BLaER1 treated with 17β-estradiol and CSF1 and Interleukin-3, amounts not matched to agents 10 nM and 100 nM (cell line): ENCODE measurements around the gene KAZALD1.
A peak's percentile ranks its signal among the peaks of the same experiment; 100 is the strongest.

Experiments
- H3K27ac ChIP-seq, 11 experiments: shearing (Covaris generic); formaldehyde crosslinking; 2 replicates each; pipeline ENCODE4 v1.8.1; 2022
- H3K27me3 ChIP-seq, 11 experiments: shearing (Covaris generic); formaldehyde crosslinking; 2 replicates each; pipeline ENCODE4 v1.8.1; 2022
- H3K36me3 ChIP-seq, 11 experiments: shearing (Covaris generic); formaldehyde crosslinking; 2 replicates each; pipeline ENCODE4 v1.8.1; 2022
- H3K4me1 ChIP-seq, 10 experiments: shearing (Covaris generic); formaldehyde crosslinking; 2 replicates each; pipeline ENCODE4 v1.8.1; 2022
- H3K4me2 ChIP-seq, 11 experiments: shearing (Covaris generic); formaldehyde crosslinking; 2 replicates each; pipeline ENCODE4 v1.8.1; 2022
- H3K4me3 ChIP-seq, 10 experiments: shearing (Covaris generic); formaldehyde crosslinking; 2 replicates each; pipeline ENCODE4 v1.8.1; 2022
- H3K9ac ChIP-seq, 11 experiments: shearing (Covaris generic); formaldehyde crosslinking; 2 replicates each; pipeline ENCODE4 v1.8.1; 2022
- H3K9me3 ChIP-seq, 11 experiments: shearing (Covaris generic); formaldehyde crosslinking; replicated peaks in 1 of 11; 2 replicates each; pipeline ENCODE4 v1.8.1; 2022
- H4K20me1 ChIP-seq, 11 experiments: shearing (Covaris generic); formaldehyde crosslinking; 2 replicates each; pipeline ENCODE4 v1.8.1; 2022
- Cebpa-rat ChIP-seq, 11 experiments: shearing (Covaris generic); IDR thresholded peaks; 2 replicates each; pipeline ENCODE4 v1.8.1; 2022

The KAZALD1 gene

DNA sequence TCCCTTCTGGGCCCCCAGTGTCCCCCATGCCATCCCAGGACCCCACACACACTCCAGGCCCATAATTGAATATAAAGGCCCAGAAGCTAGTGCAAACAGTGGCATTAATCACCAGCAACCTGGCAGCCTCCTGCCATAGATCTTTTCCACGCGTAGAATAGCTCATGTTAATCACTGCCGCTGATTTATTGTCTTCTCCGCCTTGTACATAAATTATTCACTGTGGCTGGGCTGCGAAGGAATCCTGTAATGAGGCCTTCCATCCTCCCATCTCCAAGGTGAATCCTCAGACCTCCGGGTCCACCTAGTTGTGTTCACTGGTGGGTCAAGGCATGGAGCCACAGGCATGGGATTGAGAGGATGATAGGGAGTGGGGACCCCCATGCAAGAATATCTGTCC is 33.2 kb downstream of the KAZALD1 start:
- Histone ChIP-seq H3K9ac (no peak overlapping the region), H3K4me2 (no peak overlapping the region), H3K4me3 (no peak overlapping the region), H3K4me1 (peaks cover 0 to 9% (median 3%) of the 10 kb centered on the region in 10 experiments; a peak in 5 of 20 replicates), H3K36me3 (no peaks in the 10 kb centered on the region), H4K20me1 (peaks cover 0 to 32% (median 0%) of the 10 kb centered on the region in 11 experiments; a peak in 7 of 22 replicates), H3K27ac (no peak overlapping the region), H3K9me3 (no peaks in the 10 kb centered on the region), H3K27me3 (peaks cover 22 to 53% (median 40%) of the 10 kb centered on the region in 11 experiments; a peak in 20 of 22 replicates)
- TF ChIP-seq Cebpa-rat (IDR thresholded peaks at IDR 0.05): no peak

- Histone ChIP-seq H3K4me3 (no peak overlapping the region), H3K9me3 (no peaks in the 10 kb centered on the region), H3K9ac (no peak overlapping the region), H3K27ac (no peak overlapping the region), H3K36me3 (no peaks in the 10 kb centered on the region), H4K20me1 (peaks cover 0 to 32% (median 0%) of the 10 kb centered on the region in 11 experiments; a peak in 7 of 22 replicates), H3K4me2 (peak overlapping the region in 3 of 11 experiments; percentile 10 to 28 (median 13); a peak in 4 of 22 replicates), H3K4me1 (peaks cover 0 to 9% (median 3%) of the 10 kb centered on the region in 10 experiments; a peak in 5 of 20 replicates), H3K27me3 (peaks cover 22 to 53% (median 41%) of the 10 kb centered on the region in 11 experiments; a peak in 20 of 22 replicates)
- TF ChIP-seq Cebpa-rat (IDR thresholded peaks at IDR 0.05): no peak
Measured at GRCh38 chr10:101095550-101096213, 33.9 kb downstream of the KAZALD1 start.

- peaks cover 0 to 32% (median 0%) of the 10 kb centered on the region in 11 experiments; a peak in 6 of 22 replicates for H4K20me1 ChIP-seq
- no peak overlapping the region for H3K27ac ChIP-seq
- no peak overlapping the region for H3K4me3 ChIP-seq
- TF ChIP-seq Cebpa-rat (IDR thresholded peaks at IDR 0.05): no peak
- peaks cover 0 to 9% (median 3%) of the 10 kb centered on the region in 10 experiments; a peak in 5 of 20 replicates for H3K4me1 ChIP-seq
- H3K4me2 ChIP-seq: 0 out of 22 replicates have a peak overlapping the region, but pooled peaks of 1 of the 11 experiments have one; percentile 28
- H3K27me3 ChIP-seq: peaks cover 22 to 53% (median 41%) of the 10 kb centered on the region in 11 experiments; a peak in 20 of 22 replicates
- H3K36me3 ChIP-seq: no peaks in the 10 kb centered on the region
- no peak overlapping the region for H3K9ac ChIP-seq
- H3K9me3 ChIP-seq: no peaks in the 10 kb centered on the region
Measured at GRCh38 chr10:101096378-101096777, 34.6 kb downstream of the KAZALD1 start.

DNA sequence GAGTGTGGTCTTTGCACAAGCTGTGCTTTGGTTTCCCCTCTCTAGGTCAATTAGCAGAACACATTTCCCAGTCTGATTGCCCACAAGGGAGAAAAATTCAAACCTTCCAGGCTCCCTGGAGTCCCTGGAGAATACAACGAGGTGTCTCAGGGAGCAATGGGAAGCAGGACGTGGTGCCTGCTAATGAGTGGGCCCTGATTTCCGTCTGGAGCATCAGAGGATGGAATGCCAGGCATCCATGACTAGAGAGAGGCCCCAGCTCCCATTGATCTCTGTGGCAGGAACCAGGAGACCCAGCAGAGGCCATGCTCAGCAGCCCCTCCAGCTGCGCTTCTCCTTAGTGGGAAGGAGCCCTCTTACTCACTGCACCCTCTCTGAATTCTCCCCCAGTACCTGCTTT is 36.1 kb downstream of the KAZALD1 start:
- Histone ChIP-seq H3K27me3 (peaks cover 10 to 40% (median 33%) of the 10 kb centered on the region in 11 experiments; a peak in 19 of 22 replicates), H3K4me1 (peaks cover 0 to 9% (median 3%) of the 10 kb centered on the region in 10 experiments; a peak in 5 of 20 replicates), H3K4me3 (no peak overlapping the region), H3K36me3 (no peaks in the 10 kb centered on the region), H3K9ac (no peak overlapping the region), H3K9me3 (no peaks in the 10 kb centered on the region), H3K27ac (no peak overlapping the region), H3K4me2 (no peak overlapping the region), H4K20me1 (peaks cover 0 to 30% (median 0%) of the 10 kb centered on the region in 11 experiments; a peak in 5 of 22 replicates)
- TF ChIP-seq Cebpa-rat (IDR thresholded peaks at IDR 0.05): no peak

- H3K27me3 ChIP-seq: peaks cover 0 to 21% (median 13%) of the 10 kb centered on the region in 11 experiments; a peak in 14 of 22 replicates
- no peak for TF ChIP-seq Cebpa-rat (IDR thresholded peaks at IDR 0.05)
- H3K27ac ChIP-seq: no peak overlapping the region
- no peaks in the 10 kb centered on the region for H3K9me3 ChIP-seq
- H3K4me3 ChIP-seq: no peak overlapping the region
- peaks cover 0 to 9% (median 3%) of the 10 kb centered on the region in 10 experiments; a peak in 5 of 20 replicates for H3K4me1 ChIP-seq
- H4K20me1 ChIP-seq: peaks cover 0 to 15% (median 0%) of the 10 kb centered on the region in 11 experiments; a peak in 3 of 22 replicates
- H3K4me2 ChIP-seq: no peak overlapping the region
- H3K36me3 ChIP-seq: no peaks in the 10 kb centered on the region
- H3K9ac ChIP-seq: no peak overlapping the region
Measured at GRCh38 chr10:101099901-101100300, 38.1 kb downstream of the KAZALD1 start.

DNA sequence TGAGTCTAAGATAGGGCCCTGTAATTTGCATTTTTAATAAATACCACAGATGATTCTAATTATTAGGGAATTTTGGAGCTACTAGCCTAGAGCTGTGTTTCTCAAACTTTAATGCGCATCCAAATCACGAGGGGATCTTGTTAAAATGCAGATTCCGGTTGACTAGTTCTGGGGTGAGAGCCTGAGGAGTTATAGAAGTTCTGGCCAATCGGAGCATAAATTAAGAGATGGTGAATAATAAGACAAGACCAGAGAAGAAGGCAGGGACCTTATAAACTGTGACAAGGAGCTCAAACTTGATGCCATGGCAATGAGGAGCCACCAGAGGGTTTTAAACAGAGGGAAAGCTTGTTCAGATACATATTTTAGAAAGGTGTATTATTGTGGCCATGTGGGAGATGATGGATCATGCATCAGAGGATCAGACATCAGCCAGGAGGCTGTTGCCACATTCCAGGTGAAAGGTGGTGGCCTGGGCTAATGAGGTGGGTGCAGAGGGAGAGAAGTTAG is 39.6 kb downstream of the KAZALD1 start:
- H3K27me3 ChIP-seq: peaks cover 0 to 21% (median 8%) of the 10 kb centered on the region in 11 experiments; a peak in 7 of 22 replicates
- peaks cover 0 to 9% (median 0%) of the 10 kb centered on the region in 11 experiments; a peak in 3 of 22 replicates for H4K20me1 ChIP-seq
- no peak for TF ChIP-seq Cebpa-rat (IDR thresholded peaks at IDR 0.05)
- no peaks in the 10 kb centered on the region for H3K4me1 ChIP-seq
- H3K4me3 ChIP-seq: no peak overlapping the region
- no peaks in the 10 kb centered on the region for H3K9me3 ChIP-seq
- H3K36me3 ChIP-seq: no peaks in the 10 kb centered on the region
- H3K9ac ChIP-seq: no peak overlapping the region
- H3K27ac ChIP-seq: no peak overlapping the region
- H3K4me2 ChIP-seq: no peak overlapping the region

- peaks cover 0 to 20% (median 0%) of the 10 kb centered on the region in 11 experiments; a peak in 3 of 22 replicates for H4K20me1 ChIP-seq
- no peak for TF ChIP-seq Cebpa-rat (IDR thresholded peaks at IDR 0.05)
- no peaks in the 10 kb centered on the region for H3K36me3 ChIP-seq
- H3K4me1 ChIP-seq: no peaks in the 10 kb centered on the region
- no peaks in the 10 kb centered on the region for H3K9me3 ChIP-seq
- H3K9ac ChIP-seq: no peak overlapping the region
- H3K27me3 ChIP-seq: peaks cover 0 to 27% (median 12%) of the 10 kb centered on the region in 11 experiments; a peak in 11 of 22 replicates
- H3K4me2 ChIP-seq: no peak overlapping the region
- no peak overlapping the region for H3K27ac ChIP-seq
- no peak overlapping the region for H3K4me3 ChIP-seq
Measured at GRCh38 chr10:101103430-101103829, 41.6 kb downstream of the KAZALD1 start.

- H3K27me3 ChIP-seq: peaks cover 0 to 34% (median 8%) of the 10 kb centered on the region in 11 experiments; a peak in 11 of 22 replicates
- H3K9ac ChIP-seq: no peak overlapping the region
- H3K36me3 ChIP-seq: no peaks in the 10 kb centered on the region
- no peaks in the 10 kb centered on the region for H3K9me3 ChIP-seq
- H3K27ac ChIP-seq: no peak overlapping the region
- no peak overlapping the region for H3K4me3 ChIP-seq
- H3K4me2 ChIP-seq: no peak overlapping the region
- no peak for TF ChIP-seq Cebpa-rat (IDR thresholded peaks at IDR 0.05)
- H4K20me1 ChIP-seq: peaks cover 0 to 12% (median 0%) of the 10 kb centered on the region in 11 experiments; a peak in 1 of 22 replicates
- H3K4me1 ChIP-seq: no peaks in the 10 kb centered on the region
Measured at GRCh38 chr10:101106351-101106750, 44.6 kb downstream of the KAZALD1 start.

DNA sequence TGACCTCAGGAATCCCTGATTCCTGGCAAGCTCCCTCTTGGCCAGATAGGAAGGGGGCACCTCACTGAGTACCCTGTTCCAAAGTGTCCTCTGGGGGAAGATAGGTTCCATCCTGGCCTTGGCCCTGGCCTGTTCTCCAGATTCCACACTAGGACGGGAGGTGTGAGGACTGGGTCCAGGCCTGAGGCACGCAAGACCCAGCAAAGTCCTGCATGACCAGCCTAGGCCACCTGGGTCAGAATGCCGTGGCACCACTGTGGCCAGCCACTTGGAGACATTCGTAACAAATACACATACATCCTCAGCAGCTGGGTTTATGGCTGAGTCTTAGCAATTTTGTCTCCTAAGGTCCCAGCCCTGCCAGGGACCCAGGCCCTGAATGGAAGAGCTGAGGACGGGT is 46.0 kb downstream of the KAZALD1 start:
- TF ChIP-seq Cebpa-rat (IDR thresholded peaks at IDR 0.05): no peak
- no peaks in the 10 kb centered on the region for H3K4me1 ChIP-seq
- no peaks in the 10 kb centered on the region for H3K9me3 ChIP-seq
- peaks cover 0 to 12% (median 0%) of the 10 kb centered on the region in 11 experiments; a peak in 1 of 22 replicates for H4K20me1 ChIP-seq
- H3K4me2 ChIP-seq: no peak overlapping the region
- no peak overlapping the region for H3K9ac ChIP-seq
- no peaks in the 10 kb centered on the region for H3K36me3 ChIP-seq
- H3K27ac ChIP-seq: no peak overlapping the region
- no peak overlapping the region for H3K4me3 ChIP-seq
- H3K27me3 ChIP-seq: peaks cover 0 to 27% (median 8%) of the 10 kb centered on the region in 11 experiments; a peak in 11 of 22 replicates
